ENCODE results near the gene MCF2L. TPM values are rescaled to one million over a fixed set of nuclear protein-coding genes. Genes with fewer than 3 reads are reported as not detected.

MCF2L gene
- total RNA-seq, 4 donors from 2014 or later = 10.2 to 25.4 (median 16.9) TPM

DNA sequence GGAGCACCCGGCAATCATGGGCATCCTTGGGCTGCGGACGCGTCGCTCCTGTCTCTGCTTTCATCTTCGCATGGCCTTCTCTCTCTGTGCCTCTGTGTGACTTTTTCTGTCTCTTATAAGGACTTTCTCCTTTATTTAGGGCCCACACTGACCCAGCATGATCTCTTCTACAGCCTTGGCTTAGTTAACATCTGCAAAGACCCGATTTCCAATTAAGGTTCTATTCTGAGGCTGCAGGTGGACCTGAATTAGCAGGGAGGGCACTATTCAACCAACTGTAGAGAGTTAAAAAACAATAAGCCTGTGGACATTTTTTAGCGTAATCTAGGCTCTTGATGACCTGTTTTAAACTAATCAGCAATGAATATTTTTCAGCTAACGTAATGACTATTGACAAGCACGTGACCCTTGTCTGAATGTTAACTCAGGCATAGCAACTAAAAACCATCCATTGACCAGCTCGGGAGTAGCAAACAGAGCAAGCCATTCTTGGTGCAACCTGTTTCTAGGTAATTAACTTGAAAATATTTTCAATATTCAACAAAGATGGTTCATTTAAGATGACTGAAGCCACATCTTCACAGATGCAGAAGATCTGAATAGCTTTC lies 168.8 kb downstream of the MCF2L start:
- Histone ChIP-seq H3K36me3 (peaks cover 0 to 6% (median 0%) of the 10 kb centered on the region in 3 donors), H3K4me1 (no peaks in the 10 kb centered on the region), H3K4me3 (no peak overlapping the region), H3K9me3 (no peaks in the 10 kb centered on the region), H3K27me3 (peaks cover 0 to 4% (median 0%) of the 10 kb centered on the region in 4 donors), H3K27ac (no peak overlapping the region)
- 78 to 80% methylated on average over 11 of the region's 11 CpGs for WGBS, 2 donors
- DNase-seq = no peak
- TF ChIP-seq POLR2A (IDR thresholded peaks at IDR 0.05) = no peak
- TF ChIP-seq, protein P1, sequence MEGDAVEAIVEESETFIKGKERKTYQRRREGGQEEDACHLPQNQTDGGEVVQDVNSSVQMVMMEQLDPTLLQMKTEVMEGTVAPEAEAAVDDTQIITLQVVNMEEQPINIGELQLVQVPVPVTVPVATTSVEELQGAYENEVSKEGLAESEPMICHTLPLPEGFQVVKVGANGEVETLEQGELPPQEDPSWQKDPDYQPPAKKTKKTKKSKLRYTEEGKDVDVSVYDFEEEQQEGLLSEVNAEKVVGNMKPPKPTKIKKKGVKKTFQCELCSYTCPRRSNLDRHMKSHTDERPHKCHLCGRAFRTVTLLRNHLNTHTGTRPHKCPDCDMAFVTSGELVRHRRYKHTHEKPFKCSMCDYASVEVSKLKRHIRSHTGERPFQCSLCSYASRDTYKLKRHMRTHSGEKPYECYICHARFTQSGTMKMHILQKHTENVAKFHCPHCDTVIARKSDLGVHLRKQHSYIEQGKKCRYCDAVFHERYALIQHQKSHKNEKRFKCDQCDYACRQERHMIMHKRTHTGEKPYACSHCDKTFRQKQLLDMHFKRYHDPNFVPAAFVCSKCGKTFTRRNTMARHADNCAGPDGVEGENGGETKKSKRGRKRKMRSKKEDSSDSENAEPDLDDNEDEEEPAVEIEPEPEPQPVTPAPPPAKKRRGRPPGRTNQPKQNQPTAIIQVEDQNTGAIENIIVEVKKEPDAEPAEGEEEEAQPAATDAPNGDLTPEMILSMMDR (IDR thresholded peaks at IDR 0.05) = no peak
- intact Hi-C loops (cut with DNase I) = no loop called here

DNA sequence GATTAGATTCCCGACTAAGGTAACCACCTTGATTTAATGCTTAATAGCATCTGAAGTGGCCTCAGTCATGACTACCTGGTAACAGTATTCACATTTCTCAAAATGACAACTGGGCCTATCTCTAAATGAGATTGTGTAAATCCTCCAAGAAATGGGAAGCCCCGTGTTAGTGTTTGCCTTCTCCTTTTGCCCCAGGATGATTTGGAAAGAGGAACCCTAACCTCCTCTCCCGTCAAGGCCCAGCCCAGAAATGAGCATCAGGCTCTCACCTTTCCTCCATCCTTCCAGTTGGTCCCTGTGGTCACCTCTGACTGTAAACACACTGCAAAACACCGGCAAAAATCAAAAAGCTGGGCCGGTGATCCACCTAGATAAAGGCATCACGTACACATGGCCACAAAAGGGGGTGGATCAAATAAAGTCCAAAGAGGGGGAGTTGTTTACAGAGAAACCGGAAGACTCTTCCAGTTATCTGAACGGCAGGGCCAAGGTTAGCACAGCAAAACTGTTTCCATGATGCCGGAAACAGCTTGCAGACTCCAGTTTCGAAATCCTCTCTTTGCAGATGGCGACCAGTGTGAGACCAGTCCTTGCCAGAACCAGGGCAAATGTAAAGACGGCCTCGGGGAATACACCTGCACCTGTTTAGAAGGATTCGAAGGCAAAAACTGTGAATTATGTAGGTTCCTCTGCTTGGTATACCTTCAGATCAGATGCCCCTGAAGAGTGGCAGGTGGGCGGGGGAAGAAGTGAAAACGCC lies 170.0 kb downstream of the MCF2L start:
- H3K4me1 ChIP-seq = no peaks in the 10 kb centered on the region
- no peaks in the 10 kb centered on the region for H3K9me3 ChIP-seq
- intact Hi-C loops (cut with DNase I) = no loop called here
- H3K36me3 ChIP-seq = peaks cover 0 to 9% (median 0%) of the 10 kb centered on the region in 3 donors
- DNase-seq = no peak
- no peaks in the 10 kb centered on the region for H3K27me3 ChIP-seq
- TF ChIP-seq, protein P1 (IDR thresholded peaks at IDR 0.05) = no peak
- no peak for TF ChIP-seq POLR2A (IDR thresholded peaks at IDR 0.05)
- 74 to 76% methylated on average over 13 to 14 of the region's 16 CpGs for WGBS, 2 donors
- H3K27ac ChIP-seq = no peak overlapping the region
- H3K4me3 ChIP-seq = no peak overlapping the region

DNA sequence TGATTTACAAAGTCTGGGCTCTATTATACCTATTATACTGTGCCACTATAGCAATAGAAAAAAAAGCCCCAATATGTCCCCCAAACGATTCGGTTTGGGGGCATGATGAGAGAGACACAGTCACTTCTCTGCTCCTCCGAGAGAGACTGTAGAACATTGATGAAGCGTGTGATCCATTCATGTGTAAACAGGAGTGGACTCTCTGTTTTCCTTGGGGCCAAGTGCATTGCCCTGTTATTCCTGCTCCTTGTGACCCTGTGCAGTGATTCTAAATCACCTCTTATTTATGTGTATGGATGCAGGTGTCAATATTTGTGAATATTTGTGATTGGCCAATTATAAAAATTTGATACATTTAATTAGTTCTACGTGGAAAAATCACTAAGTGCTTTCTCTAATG lies 170.6 kb downstream of the MCF2L start:
- DNase-seq = no peak
- intact Hi-C loops (cut with DNase I) = no loop called here
- Histone ChIP-seq H3K36me3 (peaks cover 0 to 11% (median 0%) of the 10 kb centered on the region in 3 donors), H3K4me1 (no peaks in the 10 kb centered on the region), H3K27ac (no peak overlapping the region), H3K9me3 (no peaks in the 10 kb centered on the region), H3K4me3 (no peak overlapping the region), H3K27me3 (no peaks in the 10 kb centered on the region)
- TF ChIP-seq POLR2A (IDR thresholded peaks at IDR 0.05) = no peak
- TF ChIP-seq, protein P1 (IDR thresholded peaks at IDR 0.05) = no peak
- WGBS, 2 donors = 74 to 81% methylated on average over 5 of the region's 5 CpGs

DNA sequence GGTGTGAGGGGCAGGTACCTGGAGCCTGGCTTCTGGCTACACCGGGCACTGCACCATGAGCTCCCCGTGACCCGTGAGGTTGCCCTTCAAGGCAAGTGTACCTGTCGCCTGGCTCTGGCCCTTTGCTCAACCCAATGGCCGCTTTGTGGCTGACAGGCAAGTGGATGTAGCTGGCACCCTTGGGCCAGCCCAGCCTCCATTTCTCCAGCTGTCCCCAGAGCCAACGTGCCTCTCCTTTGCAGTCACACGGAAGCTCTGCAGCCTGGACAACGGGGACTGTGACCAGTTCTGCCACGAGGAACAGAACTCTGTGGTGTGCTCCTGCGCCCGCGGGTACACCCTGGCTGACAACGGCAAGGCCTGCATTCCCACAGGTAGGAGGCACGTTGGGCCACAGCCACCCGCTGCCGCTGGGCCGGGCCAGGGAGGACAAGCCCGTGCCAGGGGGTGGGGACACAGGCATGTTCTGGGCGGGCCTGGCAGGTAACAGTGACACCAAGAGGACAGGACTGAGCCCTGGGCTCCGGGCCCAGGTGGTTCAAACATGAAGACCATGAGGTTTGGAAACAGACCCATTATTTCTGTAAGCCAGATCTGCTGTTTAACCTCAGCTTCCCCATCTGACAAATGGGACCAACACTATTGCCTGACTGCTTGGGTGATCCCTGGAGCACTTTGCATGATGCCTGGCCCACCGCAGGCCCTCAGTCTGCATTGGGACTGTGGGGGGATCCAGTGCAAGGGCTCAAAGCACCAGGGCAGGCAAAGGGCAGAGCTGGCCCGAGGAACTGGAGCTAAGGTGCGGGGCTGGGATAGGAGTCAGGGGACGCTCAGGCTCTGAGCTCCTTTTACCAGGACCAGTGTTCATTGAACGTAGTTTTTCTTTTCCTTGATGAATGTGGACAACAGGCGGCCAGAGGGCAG lies 171.9 kb downstream of the MCF2L start:
- H3K9me3 ChIP-seq = no peaks in the 10 kb centered on the region
- 88 to 91% methylated on average over 9 to 11 of the region's 26 CpGs for WGBS, 2 donors
- H3K4me1 ChIP-seq = no peaks in the 10 kb centered on the region
- no peaks in the 10 kb centered on the region for H3K27me3 ChIP-seq
- H3K4me3 ChIP-seq = no peak overlapping the region
- TF ChIP-seq POLR2A (IDR thresholded peaks at IDR 0.05) = no peak
- intact Hi-C loops (cut with DNase I) = no loop called here
- H3K36me3 ChIP-seq = peaks cover 0 to 11% (median 0%) of the 10 kb centered on the region in 3 donors
- no peak for DNase-seq
- no peak overlapping the region for H3K27ac ChIP-seq

DNA sequence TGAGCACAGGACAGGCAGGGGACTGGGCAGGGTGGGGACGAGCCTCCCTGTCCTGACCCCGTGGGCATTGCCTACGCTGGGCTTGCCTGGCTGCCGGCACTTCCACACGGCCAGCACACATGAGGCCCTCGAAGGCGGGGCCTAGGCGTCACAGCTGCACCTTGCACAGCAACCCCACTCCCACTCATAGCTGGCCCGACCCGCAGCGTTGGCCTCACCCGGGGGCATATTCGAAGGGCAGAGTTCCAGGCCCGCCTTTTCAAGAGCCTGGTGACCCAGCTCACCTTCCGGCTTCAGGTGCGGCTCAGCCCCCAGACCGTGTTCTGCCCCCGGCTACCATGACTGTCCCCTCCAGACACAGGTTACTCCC lies 172.6 kb downstream of the MCF2L start:
- Histone ChIP-seq H3K4me1 (no peaks in the 10 kb centered on the region), H3K36me3 (peaks cover 0 to 11% (median 0%) of the 10 kb centered on the region in 3 donors), H3K27ac (no peak overlapping the region), H3K9me3 (no peaks in the 10 kb centered on the region), H3K4me3 (no peak overlapping the region), H3K27me3 (no peaks in the 10 kb centered on the region)
- intact Hi-C loops (cut with DNase I) = no loop called here
- TF ChIP-seq POLR2A (IDR thresholded peaks at IDR 0.05) = no peak
- TF ChIP-seq, protein P1 (IDR thresholded peaks at IDR 0.05) = no peak
- no peak for DNase-seq
- WGBS, 2 donors = 75 to 94% methylated on average over 7 to 13 of the region's 18 CpGs
